GM13976 (cell line): ENCODE data around the gene GOLGB1.

Experiments
- DNase-seq: peaks from one replicate; pipeline ENCODE4 v3.0.0; 2012; ENCODE audit warnings: low spot score
- in situ Hi-C: fragments of 300-500 bp; cut with MboI; formaldehyde crosslinking; loops from one replicate; pipeline ENCODE4 v1.12.0; 2022; ENCODE audit warnings: low sequenced_read_pairs, mixed read lengths, inconsistent platforms; ENCODE audit not compliant: unreplicated experiment
- TF ChIP-seq, protein P1 (sequence below): IDR thresholded peaks from 2 replicates; pipeline ENCODE4 v1.5.1; 2012; ENCODE audit warnings: borderline replicate concordance, mild to moderate bottlenecking; ENCODE audit not compliant: insufficient read depth; ENCODE audit errors: extremely low read depth, missing control alignments, control extremely low read depth

Gene GOLGB1

DNA sequence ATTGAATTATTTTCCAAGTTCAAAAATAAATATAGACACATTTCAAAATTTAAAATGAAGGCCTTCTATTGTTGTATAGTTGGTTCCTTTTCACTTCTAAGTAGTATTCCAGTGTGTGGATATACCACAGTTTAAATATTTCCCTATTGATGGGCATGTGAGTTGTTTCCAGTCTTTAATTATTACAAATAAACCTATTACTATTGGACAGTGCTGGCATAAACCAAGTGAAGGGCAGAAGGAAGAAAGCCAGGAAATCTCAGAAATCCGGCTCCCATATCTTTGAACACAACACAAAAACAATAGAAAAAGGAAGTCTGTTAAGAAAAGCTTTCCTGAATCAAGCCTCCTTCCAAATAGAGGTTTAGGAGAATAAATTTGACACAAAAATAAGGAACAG lies 26.1 kb downstream of the GOLGB1 start:
- in situ Hi-C loops, result no loop called here
- no peak for DNase-seq
- TF ChIP-seq, protein P1, sequence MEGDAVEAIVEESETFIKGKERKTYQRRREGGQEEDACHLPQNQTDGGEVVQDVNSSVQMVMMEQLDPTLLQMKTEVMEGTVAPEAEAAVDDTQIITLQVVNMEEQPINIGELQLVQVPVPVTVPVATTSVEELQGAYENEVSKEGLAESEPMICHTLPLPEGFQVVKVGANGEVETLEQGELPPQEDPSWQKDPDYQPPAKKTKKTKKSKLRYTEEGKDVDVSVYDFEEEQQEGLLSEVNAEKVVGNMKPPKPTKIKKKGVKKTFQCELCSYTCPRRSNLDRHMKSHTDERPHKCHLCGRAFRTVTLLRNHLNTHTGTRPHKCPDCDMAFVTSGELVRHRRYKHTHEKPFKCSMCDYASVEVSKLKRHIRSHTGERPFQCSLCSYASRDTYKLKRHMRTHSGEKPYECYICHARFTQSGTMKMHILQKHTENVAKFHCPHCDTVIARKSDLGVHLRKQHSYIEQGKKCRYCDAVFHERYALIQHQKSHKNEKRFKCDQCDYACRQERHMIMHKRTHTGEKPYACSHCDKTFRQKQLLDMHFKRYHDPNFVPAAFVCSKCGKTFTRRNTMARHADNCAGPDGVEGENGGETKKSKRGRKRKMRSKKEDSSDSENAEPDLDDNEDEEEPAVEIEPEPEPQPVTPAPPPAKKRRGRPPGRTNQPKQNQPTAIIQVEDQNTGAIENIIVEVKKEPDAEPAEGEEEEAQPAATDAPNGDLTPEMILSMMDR, result no peak

DNA sequence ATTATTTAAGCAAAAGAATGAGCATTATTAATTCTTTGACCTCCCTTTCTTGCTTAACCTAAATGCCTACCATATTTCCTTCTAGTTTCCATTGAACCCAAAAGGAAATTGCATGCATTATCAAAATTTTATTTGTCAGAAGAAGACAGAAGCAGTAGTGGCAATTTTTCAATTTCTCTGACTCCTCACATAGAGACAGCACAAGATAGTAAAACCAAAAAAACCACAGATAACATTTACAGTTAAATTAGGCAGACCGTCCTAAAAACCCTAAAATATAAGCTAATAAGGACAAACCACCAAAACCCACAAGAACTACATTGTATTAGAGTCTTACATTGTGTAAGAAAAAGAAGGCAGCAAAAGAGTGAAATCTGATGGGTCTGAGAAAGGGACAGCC lies 27.1 kb downstream of the GOLGB1 start:
- DNase-seq, result no peak
- TF ChIP-seq, protein P1, result no peak
- in situ Hi-C loops, result no loop called here

DNA sequence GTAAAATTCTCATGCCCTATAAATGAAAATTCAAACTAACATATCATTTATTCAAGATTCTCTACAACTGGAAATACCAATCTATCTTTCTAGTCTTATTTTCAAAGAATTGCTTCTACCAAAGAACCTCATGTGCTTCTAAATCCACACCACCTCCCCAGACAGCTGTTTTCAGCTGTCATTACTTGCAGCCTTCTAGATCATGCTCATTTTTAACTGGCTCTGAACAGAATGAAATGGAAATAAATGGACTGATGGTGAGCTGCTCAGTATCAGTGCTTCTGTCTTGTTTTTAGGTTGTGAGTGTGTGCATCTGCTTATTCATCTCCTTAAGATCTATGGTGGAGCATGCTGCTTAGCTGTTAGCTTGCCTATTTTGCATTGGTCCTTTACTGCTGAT lies 29.4 kb downstream of the GOLGB1 start:
- TF ChIP-seq, protein P1, result no peak
- no peak for DNase-seq
- in situ Hi-C loops, result no loop called here

DNA sequence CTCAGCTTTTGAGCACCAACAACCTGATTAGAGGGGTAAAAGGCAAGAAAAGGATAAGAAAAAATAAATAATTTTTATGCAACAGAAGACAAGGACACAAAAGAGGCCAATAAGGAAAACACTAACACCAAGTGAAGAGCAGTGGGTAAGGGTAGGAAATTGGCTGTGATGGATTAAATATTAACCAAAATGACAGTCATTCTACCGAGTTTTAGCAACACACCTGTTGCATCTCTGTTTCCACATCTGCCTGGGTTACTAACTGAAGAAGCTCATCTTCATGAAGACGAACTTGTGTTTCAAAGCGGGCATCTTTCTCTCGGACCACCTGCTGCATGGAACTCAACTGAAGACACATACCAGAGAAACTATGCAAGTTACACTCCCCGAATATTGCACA lies 30.1 kb downstream of the GOLGB1 start:
- in situ Hi-C loops, result no loop called here
- no peak for DNase-seq
- TF ChIP-seq, protein P1, result no peak

DNA sequence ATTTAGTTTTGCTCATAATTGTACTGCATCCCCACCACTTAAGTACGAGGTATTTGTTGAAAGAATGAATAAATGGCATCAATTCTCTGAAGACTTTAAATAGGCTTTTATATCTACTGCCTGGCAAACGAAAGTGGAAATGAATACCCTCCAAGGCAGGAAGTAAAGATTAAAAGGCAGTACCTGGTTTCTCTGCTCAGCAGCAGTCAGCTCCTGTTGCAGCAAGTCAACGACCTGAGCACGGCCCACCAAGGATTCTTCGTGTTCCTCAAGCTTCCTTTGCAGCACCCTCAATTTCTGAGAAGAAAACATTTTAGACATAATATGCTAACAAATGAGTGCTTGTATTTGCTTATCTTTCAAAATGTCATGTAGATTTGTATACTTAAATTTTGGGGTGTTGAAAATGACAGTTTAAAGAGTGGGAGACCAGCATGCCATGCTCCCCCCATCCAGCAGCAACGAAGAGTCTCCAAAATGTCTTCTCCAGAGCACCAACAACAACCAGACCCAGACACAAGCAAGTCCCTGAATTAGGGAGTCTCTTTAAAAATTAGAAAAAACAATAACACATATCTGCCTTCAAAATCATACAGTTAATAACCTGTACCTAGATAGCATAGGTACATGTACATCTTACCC lies 31.2 kb downstream of the GOLGB1 start:
- in situ Hi-C loops, result no loop called here
- TF ChIP-seq, protein P1, result no peak
- no peak for DNase-seq

DNA sequence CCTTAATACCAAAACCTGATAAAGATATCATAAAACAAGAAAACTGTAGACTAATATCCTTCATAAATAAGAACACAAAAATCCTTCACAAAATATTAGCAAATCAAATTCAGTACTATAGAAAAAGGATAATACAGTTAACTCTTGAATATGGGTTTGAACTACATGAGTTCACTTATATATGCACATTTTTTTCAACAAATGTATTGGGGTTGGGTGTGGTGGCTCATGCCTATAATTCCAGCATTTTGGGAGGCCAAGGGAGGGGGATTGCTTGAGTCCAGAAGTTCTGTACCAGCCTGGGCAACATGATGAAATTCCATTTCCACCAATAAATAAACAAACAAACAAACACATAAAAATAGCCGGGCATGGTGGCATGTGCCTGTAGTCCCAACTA lies 39.2 kb downstream of the GOLGB1 start:
- TF ChIP-seq, protein P1, result no peak
- DNase-seq, result no peak
- in situ Hi-C loops, result no loop called here
